Measurements from ENCODE around the gene ADAM17. TPM values are rescaled to one million over a fixed set of nuclear protein-coding genes. Genes with fewer than 3 reads are reported as not detected.
A peak's percentile ranks its signal among the peaks of the same experiment; 100 is the strongest.

ADAM17 gene
- total and polyA plus RNA-seq, 10 donors: 9.4 to 54.0 (median 32.5) TPM

GRCh38 chr2:9578467-9579235 is 23.0 kb upstream of the ADAM17 start:
- H3K9me3 ChIP-seq: no peaks in the 10 kb centered on the region
- peaks cover 0 to 27% (median 5%) of the 10 kb centered on the region in 6 donors for H3K36me3 ChIP-seq
- H3K27me3 ChIP-seq (replicated peaks in 1 of 7): no peaks in the 10 kb centered on the region
- no peak overlapping the region for H3K27ac ChIP-seq
- 84 to 91% (median 89%) methylated on average over 9 of the region's 9 CpGs for WGBS, 5 donors
- TF ChIP-seq, protein P1, sequence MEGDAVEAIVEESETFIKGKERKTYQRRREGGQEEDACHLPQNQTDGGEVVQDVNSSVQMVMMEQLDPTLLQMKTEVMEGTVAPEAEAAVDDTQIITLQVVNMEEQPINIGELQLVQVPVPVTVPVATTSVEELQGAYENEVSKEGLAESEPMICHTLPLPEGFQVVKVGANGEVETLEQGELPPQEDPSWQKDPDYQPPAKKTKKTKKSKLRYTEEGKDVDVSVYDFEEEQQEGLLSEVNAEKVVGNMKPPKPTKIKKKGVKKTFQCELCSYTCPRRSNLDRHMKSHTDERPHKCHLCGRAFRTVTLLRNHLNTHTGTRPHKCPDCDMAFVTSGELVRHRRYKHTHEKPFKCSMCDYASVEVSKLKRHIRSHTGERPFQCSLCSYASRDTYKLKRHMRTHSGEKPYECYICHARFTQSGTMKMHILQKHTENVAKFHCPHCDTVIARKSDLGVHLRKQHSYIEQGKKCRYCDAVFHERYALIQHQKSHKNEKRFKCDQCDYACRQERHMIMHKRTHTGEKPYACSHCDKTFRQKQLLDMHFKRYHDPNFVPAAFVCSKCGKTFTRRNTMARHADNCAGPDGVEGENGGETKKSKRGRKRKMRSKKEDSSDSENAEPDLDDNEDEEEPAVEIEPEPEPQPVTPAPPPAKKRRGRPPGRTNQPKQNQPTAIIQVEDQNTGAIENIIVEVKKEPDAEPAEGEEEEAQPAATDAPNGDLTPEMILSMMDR (IDR thresholded peaks at IDR 0.05 in 8 of 11, conservative IDR thresholded peaks at IDR 0.05 in 3 of 11): no peak
- TF ChIP-seq POLR2AphosphoS5 (IDR thresholded peaks at IDR 0.05): peak in 2 of 3 donors; percentile 12 to 27
- no peak for TF ChIP-seq POLR2A (IDR thresholded peaks at IDR 0.05)
- DNase-seq: peak; percentile 11
- peaks cover 0 to 10% (median 3%) of the 10 kb centered on the region in 6 donors for H3K4me1 ChIP-seq
- no peak overlapping the region for H3K4me3 ChIP-seq
- intact Hi-C loops (cut with DNase I; ENCODE audit: low total_unique reads): no loop called here

- no peaks in the 10 kb centered on the region for H3K27me3 ChIP-seq (replicated peaks in 1 of 7)
- H3K9me3 ChIP-seq: no peaks in the 10 kb centered on the region
- peaks cover 0 to 10% (median 3%) of the 10 kb centered on the region in 6 donors for H3K4me1 ChIP-seq
- intact Hi-C loops (cut with DNase I; ENCODE audit: low total_unique reads): no loop called here
- H3K4me3 ChIP-seq: no peak overlapping the region
- no peak for DNase-seq
- H3K36me3 ChIP-seq: no peaks in the 10 kb centered on the region
- 48 to 76% (median 61%) methylated on average over 2 of the region's 2 CpGs for WGBS, 5 donors
- peak overlapping the region in 6 of 8 donors; percentile 13 to 58 (median 26) for H3K27ac ChIP-seq
- TF ChIP-seq, protein P1 (IDR thresholded peaks at IDR 0.05 in 8 of 11, conservative IDR thresholded peaks at IDR 0.05 in 3 of 11): no peak
- TF ChIP-seq POLR2AphosphoS5 (IDR thresholded peaks at IDR 0.05) (no peak), POLR2A (IDR thresholded peaks at IDR 0.05) (no peak)
Observed at GRCh38 chr2:9574331-9574730, 18.7 kb upstream of the ADAM17 start.

- WGBS, 5 donors: 69 to 93% (median 86%) methylated on average over 4 of the region's 4 CpGs
- intact Hi-C loops (cut with DNase I; ENCODE audit: low total_unique reads): no loop called here
- Histone ChIP-seq H3K27me3 (replicated peaks in 1 of 7) (no peaks in the 10 kb centered on the region), H3K9me3 (no peaks in the 10 kb centered on the region), H3K4me3 (no peak overlapping the region), H3K27ac (peak overlapping the region in 6 of 8 donors; percentile 13 to 58 (median 26)), H3K4me1 (peaks cover 0 to 10% (median 3%) of the 10 kb centered on the region in 6 donors), H3K36me3 (no peaks in the 10 kb centered on the region)
- DNase-seq: no peak
- no peak for TF ChIP-seq POLR2AphosphoS5 (IDR thresholded peaks at IDR 0.05)
- TF ChIP-seq, protein P1 (IDR thresholded peaks at IDR 0.05 in 8 of 11, conservative IDR thresholded peaks at IDR 0.05 in 3 of 11): no peak
- no peak for TF ChIP-seq POLR2A (IDR thresholded peaks at IDR 0.05)
Observed at GRCh38 chr2:9573840-9574239, 18.2 kb upstream of the ADAM17 start.

- H3K27me3 ChIP-seq (replicated peaks in 1 of 7): no peaks in the 10 kb centered on the region
- DNase-seq: no peak
- TF ChIP-seq POLR2A (IDR thresholded peaks at IDR 0.05): no peak
- no peak for TF ChIP-seq POLR2AphosphoS5 (IDR thresholded peaks at IDR 0.05)
- TF ChIP-seq, protein P1 (IDR thresholded peaks at IDR 0.05 in 8 of 11, conservative IDR thresholded peaks at IDR 0.05 in 3 of 11): no peak
- no peaks in the 10 kb centered on the region for H3K36me3 ChIP-seq
- H3K4me3 ChIP-seq: no peak overlapping the region
- intact Hi-C loops (cut with DNase I; ENCODE audit: low total_unique reads): no loop called here
- no peaks in the 10 kb centered on the region for H3K9me3 ChIP-seq
- peak overlapping the region in 1 of 8 donors; percentile 54 for H3K27ac ChIP-seq
- peaks cover 0 to 10% (median 3%) of the 10 kb centered on the region in 6 donors for H3K4me1 ChIP-seq
- 92 to 97% (median 94%) methylated on average over 1 of the region's 1 CpG for WGBS, 5 donors
Observed at GRCh38 chr2:9573013-9573720, 17.5 kb upstream of the ADAM17 start.

Data from spleen (tissue), 11 donors.